ENCODE data around the gene COL18A1. TPM values are rescaled to one million over a fixed set of nuclear protein-coding genes. Genes with fewer than 3 reads are reported as not detected.

The COL18A1 gene
- polyA plus RNA-seq, 3 donors: 0.80 to 4.1 (median 1.1) TPM

GRCh38 chr21:45357436-45358260, 47.3 kb upstream of the COL18A1 start:
- no peak for DNase-seq

GRCh38 chr21:45358261-45358670, 46.7 kb upstream of the COL18A1 start:
- no peak overlapping the region for H3K4me2 ChIP-seq (replicated peaks; ENCODE audit: extremely low read depth, low read length, poor library complexity, severe bottlenecking)
- H4K20me1 ChIP-seq (ENCODE audit: insufficient read depth, low read length): no peaks in the 10 kb centered on the region
- no peaks in the 10 kb centered on the region for H3K9me3 ChIP-seq (replicated peaks in 1 of 2; ENCODE audit: control insufficient read depth in 1 of 2, insufficient read depth in 1 of 2, low read length in 2 of 2)
- Mint-ChIP-seq H3K9me3 (no peaks in the 10 kb centered on the region), H3K27ac (no peak overlapping the region), H3K4me3 (no peak overlapping the region), H3K4me1 (peaks cover 4% of the 10 kb centered on the region), H3K36me3 (no peaks in the 10 kb centered on the region), H3K27me3 (ENCODE audit: low read depth in 3 of 3) (peaks cover 14 to 37% (median 26%) of the 10 kb centered on the region in 3 donors)
- WGBS (ENCODE audit: insufficient coverage): 92% methylated on average over 12 of the region's 15 CpGs
- no peak overlapping the region for H3K9ac ChIP-seq (ENCODE audit: insufficient read depth, low read length, poor library complexity, severe bottlenecking)
- H3K4me3 ChIP-seq (replicated peaks in 1 of 3; ENCODE audit: low read depth in 2 of 3, low read length in 3 of 3): no peak overlapping the region
- no peak for TF ChIP-seq CTCF (IDR thresholded peaks at IDR 0.05)
- peaks cover 0 to 6% of the 10 kb centered on the region in 2 donors for H3K27me3 ChIP-seq (ENCODE audit: control insufficient read depth in 2 of 2, insufficient read depth in 2 of 2, low read length in 2 of 2)
- H3K79me2 ChIP-seq (ENCODE audit: insufficient read depth, low read length): no peaks in the 10 kb centered on the region
- no peak overlapping the region for H2AFZ ChIP-seq (ENCODE audit: insufficient read depth, low read depth, low read length, poor library complexity, severe bottlenecking)
- DNase-seq: no peak
- no peaks in the 10 kb centered on the region for H3K4me1 ChIP-seq (ENCODE audit: control insufficient read depth in 1 of 2, insufficient read depth in 2 of 2, low read length in 2 of 2)
- no peak overlapping the region for H3K27ac ChIP-seq (ENCODE audit: low read depth in 1 of 2, low read length in 2 of 2)
- intact Hi-C loops (cut with micrococcal nuclease): no loop called here
- H3K36me3 ChIP-seq (replicated peaks in 1 of 2; ENCODE audit: control insufficient read depth in 1 of 2, insufficient read depth in 2 of 2, low read length in 2 of 2): no peaks in the 10 kb centered on the region

More at GRCh38 chr21:45357436-45358260, 47.3 kb upstream of the COL18A1 start:
- Histone ChIP-seq H3K79me2 (ENCODE audit: insufficient read depth, low read length) (no peaks in the 10 kb centered on the region), H3K9ac (ENCODE audit: insufficient read depth, low read length, poor library complexity, severe bottlenecking) (no peak overlapping the region), H3K36me3 (replicated peaks in 1 of 2; ENCODE audit: control insufficient read depth in 1 of 2, insufficient read depth in 2 of 2, low read length in 2 of 2) (no peaks in the 10 kb centered on the region), H3K27ac (ENCODE audit: low read depth in 1 of 2, low read length in 2 of 2) (no peak overlapping the region), H2AFZ (ENCODE audit: insufficient read depth, low read depth, low read length, poor library complexity, severe bottlenecking) (no peak overlapping the region), H3K9me3 (replicated peaks in 1 of 2; ENCODE audit: control insufficient read depth in 1 of 2, insufficient read depth in 1 of 2, low read length in 2 of 2) (no peaks in the 10 kb centered on the region), H3K27me3 (ENCODE audit: control insufficient read depth in 2 of 2, insufficient read depth in 2 of 2, low read length in 2 of 2) (peaks cover 0 to 6% of the 10 kb centered on the region in 2 donors), H3K4me2 (replicated peaks; ENCODE audit: extremely low read depth, low read length, poor library complexity, severe bottlenecking) (no peak overlapping the region), H4K20me1 (ENCODE audit: insufficient read depth, low read length) (no peaks in the 10 kb centered on the region), H3K4me3 (replicated peaks in 1 of 3; ENCODE audit: low read depth in 2 of 3, low read length in 3 of 3) (no peak overlapping the region), H3K4me1 (ENCODE audit: control insufficient read depth in 1 of 2, insufficient read depth in 2 of 2, low read length in 2 of 2) (no peaks in the 10 kb centered on the region)
- 82% methylated on average over 39 of the region's 41 CpGs for WGBS (ENCODE audit: insufficient coverage)
- TF ChIP-seq CTCF (IDR thresholded peaks at IDR 0.05): no peak
- Mint-ChIP-seq H3K27ac (no peak overlapping the region), H3K36me3 (no peaks in the 10 kb centered on the region), H3K4me3 (no peak overlapping the region), H3K9me3 (no peaks in the 10 kb centered on the region), H3K27me3 (ENCODE audit: low read depth in 3 of 3) (peaks cover 16 to 34% (median 24%) of the 10 kb centered on the region in 3 donors), H3K4me1 (peaks cover 4% of the 10 kb centered on the region)
- intact Hi-C loops (cut with micrococcal nuclease): no loop called here

All from CD14-positive monocyte (primary cell).